Erythroblast (primary cell): ENCODE data around the gene PLA2R1.

Experiments
- GATA1 ChIP-seq: IDR thresholded peaks from 2 replicates; pipeline ENCODE4 v1.6.1; 2011; ENCODE audit warnings: low read depth, mild to moderate bottlenecking, control low read depth, low read length, moderate library complexity
- POLR2A ChIP-seq: IDR thresholded peaks from 2 replicates; pipeline ENCODE4 v1.6.1; 2011; ENCODE audit warnings: mild to moderate bottlenecking, low read length

DNA sequence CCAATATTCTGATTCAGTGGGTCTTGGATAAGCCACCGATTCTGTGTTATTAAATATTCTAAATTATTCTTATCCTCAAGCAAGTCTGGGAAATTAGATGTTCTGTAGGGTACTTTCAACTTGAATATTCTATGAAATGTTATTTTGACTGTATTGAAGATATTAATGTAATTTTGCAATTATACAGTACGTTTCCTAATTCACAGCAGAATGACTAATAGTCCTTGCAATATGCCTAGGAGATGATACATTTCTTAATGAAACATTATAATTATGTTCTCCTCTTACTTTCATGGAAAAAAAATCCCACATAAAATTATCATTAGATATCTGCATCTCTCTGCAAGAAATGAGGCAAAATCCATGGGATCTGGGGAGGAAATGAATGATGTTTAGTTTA is 46.2 kb upstream of the PLA2R1 start:
- no peak for TF ChIP-seq POLR2A
- TF ChIP-seq GATA1: no peak
